ACC112 (cell line): Measurements from ENCODE around the gene TFCP2.
"Not testable (repeated sequence)": the region's sequence is repeated elsewhere in the genome, so short reads cannot be mapped to it uniquely, and the experiment has no call there.

Experiments
- H2AFZ ChIP-seq: fragments of 200-600 bp; sonication (generic); one replicate; pipeline ENCODE4 v1.6.0; 2017; ENCODE audit warnings: antibody characterized with exemption, low read length; ENCODE audit not compliant: unreplicated experiment
- H3K27ac ChIP-seq: fragments of 200-600 bp; sonication (generic); 2 replicates; pipeline ENCODE4 v1.5.1; 2014; ENCODE audit warnings: low read depth, mild to moderate bottlenecking, antibody characterized with exemption, low read length, moderate library complexity
- H3K27me3 ChIP-seq: fragments of 200-600 bp; sonication (generic); 2 replicates; pipeline ENCODE4 v1.6.1; 2014; ENCODE audit warnings: mild to moderate bottlenecking, antibody characterized with exemption, low read length, moderate library complexity, mixed read lengths; ENCODE audit not compliant: insufficient read depth
- H3K36me3 ChIP-seq: fragments of 200-600 bp; sonication (generic); 2 replicates; pipeline ENCODE4 v1.6.1; 2016; ENCODE audit warnings: mild to moderate bottlenecking, antibody characterized with exemption, low read length, moderate library complexity, mixed read lengths; ENCODE audit not compliant: insufficient read depth
- H3K4me1 ChIP-seq: fragments of 200-600 bp; sonication (generic); one replicate; pipeline ENCODE4 v1.6.1; 2016; ENCODE audit warnings: low read length, mixed read lengths; ENCODE audit not compliant: insufficient read depth, unreplicated experiment, control insufficient read depth
- H3K4me3 ChIP-seq: fragments of 200-600 bp; sonication (generic); 2 replicates; pipeline ENCODE4 v1.5.1; 2014; ENCODE audit warnings: mild to moderate bottlenecking, low read depth, low read length
- H3K79me2 ChIP-seq: fragments of 200-600 bp; sonication (generic); one replicate; pipeline ENCODE4 v1.6.0; 2016; ENCODE audit warnings: low read length; ENCODE audit not compliant: control insufficient read depth, unreplicated experiment, insufficient read depth

Gene TFCP2, protein sequence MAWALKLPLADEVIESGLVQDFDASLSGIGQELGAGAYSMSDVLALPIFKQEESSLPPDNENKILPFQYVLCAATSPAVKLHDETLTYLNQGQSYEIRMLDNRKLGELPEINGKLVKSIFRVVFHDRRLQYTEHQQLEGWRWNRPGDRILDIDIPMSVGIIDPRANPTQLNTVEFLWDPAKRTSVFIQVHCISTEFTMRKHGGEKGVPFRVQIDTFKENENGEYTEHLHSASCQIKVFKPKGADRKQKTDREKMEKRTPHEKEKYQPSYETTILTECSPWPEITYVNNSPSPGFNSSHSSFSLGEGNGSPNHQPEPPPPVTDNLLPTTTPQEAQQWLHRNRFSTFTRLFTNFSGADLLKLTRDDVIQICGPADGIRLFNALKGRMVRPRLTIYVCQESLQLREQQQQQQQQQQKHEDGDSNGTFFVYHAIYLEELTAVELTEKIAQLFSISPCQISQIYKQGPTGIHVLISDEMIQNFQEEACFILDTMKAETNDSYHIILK

DNA sequence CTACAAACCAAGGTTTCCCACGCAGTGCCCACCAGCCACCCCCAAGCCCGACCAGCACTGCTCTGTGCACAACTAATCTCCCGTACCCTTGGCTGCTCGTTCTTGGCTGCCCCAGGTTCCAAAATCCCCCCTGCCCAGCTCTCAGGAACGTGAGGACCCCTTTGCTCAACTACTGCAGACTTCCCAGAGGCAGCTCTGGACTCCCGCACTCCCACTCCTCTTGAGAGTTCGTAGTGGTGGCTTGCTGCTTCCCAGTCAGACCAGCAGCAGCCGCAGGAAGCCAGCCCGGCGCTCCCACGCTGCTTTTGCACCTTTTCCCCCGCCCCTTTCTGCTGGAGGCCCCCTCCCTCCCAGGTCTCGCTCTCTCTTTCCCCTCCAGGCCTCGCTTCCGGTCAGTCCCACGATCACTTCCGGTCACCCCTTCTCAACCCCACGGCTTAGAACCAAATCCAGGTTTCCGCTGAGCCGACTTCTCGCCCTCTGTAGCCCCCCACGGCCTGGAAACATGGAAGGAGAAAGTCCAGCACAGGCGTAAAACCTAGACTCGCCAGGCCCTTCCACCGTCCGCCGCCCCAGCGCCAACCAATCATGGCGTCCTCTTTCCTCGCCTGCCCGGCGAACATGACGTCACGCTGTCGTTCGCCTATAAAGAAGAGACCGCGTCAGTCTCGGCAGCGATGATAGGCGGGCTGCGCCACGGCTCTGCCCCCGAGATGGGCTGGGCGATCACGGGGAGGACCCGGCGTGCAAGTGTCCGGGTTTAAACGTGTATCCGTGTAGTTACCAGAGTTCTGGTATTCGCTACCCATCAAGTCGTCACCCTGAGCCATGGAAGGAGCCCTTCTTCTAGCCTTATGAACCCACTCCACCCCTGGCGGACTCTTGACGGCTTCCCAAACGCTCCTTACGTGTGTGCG is at the start of gene TFCP2:
TSS of gene TFCP2 (minus strand) at position 621 of the 917 bp plus-strand sequence. CDS start 713 bp downstream, outside the sequence.
- H3K79me2 ChIP-seq: peaks cover 35% of the 10 kb centered on the region
- H3K36me3 ChIP-seq: no peaks in the 10 kb centered on the region
- no peaks in the 10 kb centered on the region for H3K27me3 ChIP-seq
- peak within 1 kb of the TSS; percentile 91 for H3K4me3 ChIP-seq
- peak within 1 kb of the TSS; percentile 96 for H3K27ac ChIP-seq
- H3K4me1 ChIP-seq: peaks cover 8% of the 10 kb centered on the region
- H2AFZ ChIP-seq: peak within 1 kb of the TSS; percentile 96

DNA sequence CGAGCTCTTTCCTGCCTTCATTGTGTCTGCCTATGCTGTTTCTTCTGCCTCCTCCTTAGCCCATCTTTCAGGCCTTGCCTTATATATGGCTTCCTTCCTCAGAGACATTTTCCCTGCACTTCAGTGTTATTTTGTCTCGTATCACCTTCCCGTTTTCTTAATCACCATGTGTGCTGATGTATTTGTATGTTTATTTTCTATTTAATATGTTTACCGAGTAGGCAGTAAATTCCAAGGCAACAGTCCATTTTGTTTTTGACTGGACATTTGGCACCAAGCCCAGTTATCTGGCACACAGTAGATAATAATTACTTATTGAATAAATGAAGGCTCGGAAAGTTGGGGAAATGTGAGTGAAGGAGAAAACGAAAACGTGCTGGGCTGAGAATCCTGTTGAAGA is 49.5 kb upstream of the TFCP2 start:
- Histone ChIP-seq H2AFZ (no peak overlapping the region), H3K4me3 (no peak overlapping the region), H3K27ac (no peak overlapping the region), H3K79me2 (no peaks in the 10 kb centered on the region), H3K4me1 (peaks cover 8% of the 10 kb centered on the region), H3K27me3 (no peaks in the 10 kb centered on the region), H3K36me3 (no peaks in the 10 kb centered on the region)

DNA sequence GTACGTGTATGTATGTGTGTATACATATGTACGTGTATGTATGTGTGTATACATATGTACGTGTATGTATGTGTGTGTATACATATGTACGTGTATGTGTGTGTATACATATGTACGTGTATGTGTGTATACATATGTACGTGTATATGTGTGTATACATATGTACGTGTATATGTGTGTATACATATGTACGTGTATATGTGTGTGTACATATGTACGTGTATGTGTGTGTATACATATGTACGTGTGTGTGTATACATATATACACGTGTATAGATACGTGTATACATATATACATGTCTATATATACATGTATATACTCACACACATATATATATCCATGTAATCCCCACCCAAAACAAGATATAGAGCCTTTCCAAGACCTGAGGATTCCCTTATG is 46.9 kb upstream of the TFCP2 start:
- H3K79me2 ChIP-seq, H3K4me3 ChIP-seq, H3K36me3 ChIP-seq, H3K27ac ChIP-seq, H3K27me3 ChIP-seq, H2AFZ ChIP-seq: not testable (repeated sequence)
- peaks cover 13% of the 10 kb centered on the region for H3K4me1 ChIP-seq

DNA sequence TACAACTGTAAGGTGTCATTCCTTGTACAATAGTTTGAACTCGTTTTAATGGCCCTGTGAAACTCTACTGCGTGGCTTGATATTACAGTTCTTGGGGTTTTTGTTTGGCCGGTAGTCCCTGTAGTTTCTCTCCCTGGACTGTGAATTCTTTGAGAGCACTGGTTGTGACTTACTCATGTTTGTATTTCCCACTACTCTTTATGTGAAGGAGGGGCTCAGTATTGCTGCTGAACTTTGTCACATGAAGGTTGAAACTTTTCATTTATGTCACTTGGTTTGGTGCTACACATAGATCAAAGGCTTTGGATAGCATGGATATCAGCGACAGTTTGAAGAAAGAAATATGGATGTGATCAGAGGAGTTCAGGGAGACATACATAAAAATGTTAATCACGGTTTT is 46.4 kb upstream of the TFCP2 start:
- peak overlapping the region; percentile 87 for H3K4me3 ChIP-seq

DNA sequence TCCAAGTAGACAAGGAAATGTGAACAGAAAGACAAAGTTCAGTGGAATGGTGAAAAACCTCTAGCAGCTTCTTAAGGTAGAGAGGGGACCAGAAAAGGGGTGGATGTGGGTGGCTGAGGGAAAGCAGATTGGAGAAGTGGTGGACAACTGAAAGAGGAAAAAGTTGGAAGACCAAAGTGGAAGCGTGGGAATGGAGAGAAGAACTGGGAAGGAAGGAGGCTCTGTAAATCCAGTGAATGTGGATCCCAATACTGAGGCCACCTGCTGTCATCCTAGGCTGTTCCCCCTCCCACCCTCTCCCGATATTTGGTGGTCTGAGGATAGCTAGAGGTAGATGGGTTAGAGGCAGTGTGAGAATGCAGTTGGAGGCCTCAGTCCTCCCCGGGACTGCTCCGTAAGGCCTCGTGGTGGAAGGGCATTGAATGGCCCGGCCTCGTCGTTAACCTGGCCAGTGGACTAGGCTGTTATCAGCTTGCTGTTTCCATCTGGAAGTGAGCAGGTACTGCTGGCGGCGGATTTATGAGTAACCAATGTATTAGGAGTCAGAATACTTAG is 45.7 kb upstream of the TFCP2 start:
- Histone ChIP-seq H3K27me3 (no peaks in the 10 kb centered on the region), H3K4me3 (peak overlapping the region; percentile 87), H3K79me2 (no peaks in the 10 kb centered on the region), H3K27ac (peak overlapping the region; percentile 56), H3K4me1 (peaks cover 13% of the 10 kb centered on the region), H3K36me3 (no peaks in the 10 kb centered on the region), H2AFZ (peak overlapping the region; percentile 83)

More for the DNA sequence above, 46.4 kb upstream of the TFCP2 start:
- Histone ChIP-seq H3K27me3 (no peaks in the 10 kb centered on the region), H3K36me3 (no peaks in the 10 kb centered on the region), H2AFZ (no peak overlapping the region), H3K79me2 (no peaks in the 10 kb centered on the region), H3K27ac (no peak overlapping the region), H3K4me1 (peaks cover 13% of the 10 kb centered on the region)

DNA sequence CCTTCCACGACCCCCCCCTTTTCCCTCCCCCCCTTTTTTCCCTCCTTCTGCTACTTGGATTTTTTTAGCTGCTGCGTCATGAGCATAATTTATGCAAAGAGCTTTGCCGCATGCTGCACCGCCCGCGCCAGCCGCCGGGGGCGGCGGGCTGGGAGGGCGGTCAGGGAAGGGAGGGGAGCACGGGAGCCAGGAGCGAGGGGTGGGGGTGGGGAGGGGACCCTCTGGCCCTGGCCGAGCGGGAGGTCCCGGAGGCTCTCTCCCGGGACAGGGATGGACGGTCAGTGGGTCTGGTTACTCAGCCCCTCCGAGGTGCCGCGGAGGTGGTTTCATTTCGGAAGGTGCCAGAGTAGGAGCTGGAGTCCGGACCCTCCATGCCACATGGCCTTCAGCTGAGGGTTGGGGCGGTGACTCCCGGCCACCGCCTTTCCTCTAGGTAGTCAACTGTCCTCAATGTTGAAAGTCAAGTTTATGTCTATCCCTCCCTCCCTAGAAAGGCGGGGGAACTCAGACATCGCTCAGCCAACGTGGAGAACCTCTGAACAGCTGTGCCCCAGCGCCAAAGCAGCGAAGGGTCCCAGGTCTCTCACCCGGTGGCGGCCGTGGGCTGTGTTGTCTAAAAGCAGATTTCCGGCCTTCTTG is 45.2 kb upstream of the TFCP2 start, which contains the start of gene POU6F1:
TSS of gene POU6F1 (minus strand) at position 95 of the 639 bp plus-strand sequence. CDS start 11,226 bp downstream, outside the sequence.
- Histone ChIP-seq H3K79me2 (no peaks in the 10 kb centered on the region), H3K4me1 (peaks cover 13% of the 10 kb centered on the region), H3K4me3 (peak within 1 kb of the TSS; percentile 87), H2AFZ (peak within 1 kb of the TSS; percentile 83), H3K27me3 (no peaks in the 10 kb centered on the region), H3K27ac (peak within 1 kb of the TSS; percentile 56), H3K36me3 (no peaks in the 10 kb centered on the region)

DNA sequence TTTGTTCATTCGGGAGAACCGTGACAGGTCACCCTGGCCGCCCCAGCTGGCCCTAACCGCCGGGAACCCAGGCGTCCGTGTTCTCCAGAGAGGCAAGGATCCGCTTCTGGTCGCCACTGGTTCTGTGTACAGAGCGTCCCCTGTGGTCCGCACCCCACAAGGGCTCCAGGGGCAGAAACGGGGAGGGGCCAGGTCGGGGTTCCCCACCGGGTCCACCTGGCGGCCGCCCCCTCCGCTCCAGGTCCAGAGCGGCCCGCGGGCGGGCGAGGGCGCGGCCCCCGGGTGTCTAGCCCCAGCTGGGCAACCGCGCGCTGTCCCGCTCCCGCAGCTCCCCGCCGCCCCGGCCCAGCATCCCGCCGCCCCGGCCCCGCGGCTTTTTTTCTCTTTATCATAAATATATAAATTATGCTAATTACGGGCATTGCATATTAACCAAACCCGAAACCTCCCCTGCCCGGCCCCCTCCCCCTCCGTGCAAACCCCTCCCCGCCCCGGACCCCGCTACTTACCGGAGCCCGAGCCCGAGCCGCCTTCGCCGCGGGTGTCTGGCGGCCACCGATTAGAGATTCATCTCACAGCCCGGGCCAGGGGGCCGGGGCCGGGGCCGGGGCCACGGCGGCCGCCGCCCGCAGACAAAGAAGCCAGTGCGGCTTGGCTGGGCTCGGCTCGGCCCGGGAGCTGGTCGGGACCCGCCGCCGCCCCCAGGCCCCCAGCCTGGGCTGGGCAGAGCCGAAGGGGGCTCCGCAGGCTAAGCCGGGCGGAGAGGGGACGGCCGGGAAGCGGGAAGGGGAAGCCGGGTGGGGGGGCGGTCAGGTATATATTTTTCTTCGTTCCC is 44.4 kb upstream of the TFCP2 start:
- Histone ChIP-seq H3K27ac (peak overlapping the region; percentile 43; the same call in 1 of the 2 replicates), H3K36me3 (no peaks in the 10 kb centered on the region), H3K27me3 (no peaks in the 10 kb centered on the region)

DNA sequence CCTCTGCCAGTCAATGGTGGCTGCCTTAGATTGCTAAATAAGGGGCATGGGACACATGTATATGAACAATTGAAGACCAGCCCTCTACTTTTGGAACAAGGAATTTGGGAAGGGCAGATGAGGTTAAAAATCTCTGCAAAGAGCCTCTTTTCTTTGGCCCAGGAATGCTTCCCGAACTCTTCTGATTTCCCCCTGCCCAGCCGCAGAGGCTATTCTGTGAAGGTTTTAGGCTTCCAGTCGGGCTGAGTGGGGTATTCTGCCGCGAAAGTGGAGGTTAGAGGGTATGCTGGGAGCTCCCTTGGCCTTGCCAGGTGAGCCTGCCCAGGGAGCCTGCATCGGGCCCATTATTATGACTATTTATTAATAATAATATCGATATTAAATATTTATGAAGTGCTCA is 43.7 kb upstream of the TFCP2 start:
- peak overlapping the region; percentile 61 for H2AFZ ChIP-seq
- peaks cover 13% of the 10 kb centered on the region for H3K4me1 ChIP-seq
- H3K27me3 ChIP-seq: no peaks in the 10 kb centered on the region
- no peak overlapping the region for H3K27ac ChIP-seq
- no peaks in the 10 kb centered on the region for H3K36me3 ChIP-seq
- H3K79me2 ChIP-seq: no peaks in the 10 kb centered on the region
- H3K4me3 ChIP-seq: peak overlapping the region; percentile 87

More for the DNA sequence above, 44.4 kb upstream of the TFCP2 start:
- H2AFZ ChIP-seq: peak overlapping the region; percentile 81
- H3K79me2 ChIP-seq: no peaks in the 10 kb centered on the region
- peaks cover 13% of the 10 kb centered on the region for H3K4me1 ChIP-seq
- peak overlapping the region; percentile 87 for H3K4me3 ChIP-seq

DNA sequence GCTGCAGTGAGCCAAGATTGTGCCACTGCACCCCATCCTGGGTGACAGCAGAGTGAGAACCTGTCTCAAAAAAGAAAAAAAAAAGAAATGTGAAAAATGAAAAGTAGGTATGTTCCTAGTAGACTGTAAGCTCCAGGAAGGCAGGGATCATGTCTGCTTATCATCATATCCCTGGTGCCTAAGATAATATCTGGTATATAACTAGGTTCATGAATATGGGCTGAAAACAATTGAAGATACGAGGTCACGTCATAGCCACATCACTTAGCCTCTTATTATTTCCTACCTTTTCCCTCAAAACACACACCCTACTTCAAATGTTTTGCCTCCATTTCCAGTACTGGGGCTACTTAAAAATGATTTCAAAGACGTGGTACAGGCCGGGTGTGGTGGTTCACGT is 42.0 kb upstream of the TFCP2 start:
- H3K27ac ChIP-seq: no peak overlapping the region
- H3K4me1 ChIP-seq: peaks cover 13% of the 10 kb centered on the region
- no peak overlapping the region for H2AFZ ChIP-seq
- no peak overlapping the region for H3K4me3 ChIP-seq
- H3K36me3 ChIP-seq: no peaks in the 10 kb centered on the region
- no peaks in the 10 kb centered on the region for H3K79me2 ChIP-seq
- H3K27me3 ChIP-seq: no peaks in the 10 kb centered on the region
